ENCODE results near the gene CALB2.
"Not testable (repeated sequence)": the region's sequence is repeated elsewhere in the genome, so short reads cannot be mapped to it uniquely, and the experiment has no call there.

The CALB2 gene

GRCh38 chr16:71352963-71353460 lies 5.5 kb upstream of the CALB2 start:
- DNase-seq (ENCODE audit: low read depth, low spot score) = no peak

DNA sequence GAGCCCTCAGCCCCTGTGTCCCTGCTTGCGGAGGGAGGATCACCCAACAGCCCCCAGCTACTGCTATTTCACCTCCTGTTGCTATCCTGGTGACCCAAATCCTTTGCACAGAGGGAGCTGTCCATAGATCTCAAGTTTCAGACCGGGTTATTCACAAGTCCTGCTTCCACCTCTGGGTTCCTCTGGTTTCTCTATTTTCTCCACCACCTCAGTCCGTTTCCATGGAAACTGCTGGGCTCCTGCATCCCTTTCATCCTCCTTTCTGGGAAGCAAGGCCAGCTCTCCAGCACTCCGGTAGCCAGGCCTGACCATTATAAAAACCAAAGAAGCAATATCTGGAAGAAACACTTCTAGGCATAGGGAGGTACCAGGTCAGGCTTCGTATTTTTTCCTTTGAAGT lies 4.8 kb upstream of the CALB2 start:
- no peak for DNase-seq (ENCODE audit: low read depth, low spot score)

- no peak for DNase-seq (ENCODE audit: low read depth, low spot score)
These were observed 4.4 kb upstream of the CALB2 start for GRCh38 chr16:71354156-71354555.

GRCh38 chr16:71356051-71356740 lies 2.3 kb upstream of the CALB2 start:
- DNase-seq (ENCODE audit: low read depth, low spot score) = no peak

DNA sequence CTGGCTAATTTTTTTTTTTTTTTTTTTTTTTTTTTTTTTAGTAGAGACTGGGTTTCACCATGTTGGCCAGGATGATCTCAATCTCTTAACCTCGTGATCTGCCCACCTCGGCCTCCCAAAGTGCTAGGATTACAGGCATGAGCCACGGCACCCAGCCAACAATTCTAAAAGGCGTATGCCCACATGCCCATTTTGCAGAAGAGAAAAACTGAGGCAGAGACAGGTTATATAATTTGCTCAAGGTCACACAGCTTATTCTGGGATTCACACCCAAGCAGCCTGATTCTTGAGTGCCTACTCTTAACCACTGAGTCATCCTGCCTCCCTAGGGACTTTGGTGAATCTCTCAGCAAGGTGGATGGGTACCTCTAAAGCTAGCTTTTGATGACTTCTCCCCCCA lies 1.6 kb upstream of the CALB2 start:
- not testable (repeated sequence) for DNase-seq (ENCODE audit: low read depth, low spot score)

DNA sequence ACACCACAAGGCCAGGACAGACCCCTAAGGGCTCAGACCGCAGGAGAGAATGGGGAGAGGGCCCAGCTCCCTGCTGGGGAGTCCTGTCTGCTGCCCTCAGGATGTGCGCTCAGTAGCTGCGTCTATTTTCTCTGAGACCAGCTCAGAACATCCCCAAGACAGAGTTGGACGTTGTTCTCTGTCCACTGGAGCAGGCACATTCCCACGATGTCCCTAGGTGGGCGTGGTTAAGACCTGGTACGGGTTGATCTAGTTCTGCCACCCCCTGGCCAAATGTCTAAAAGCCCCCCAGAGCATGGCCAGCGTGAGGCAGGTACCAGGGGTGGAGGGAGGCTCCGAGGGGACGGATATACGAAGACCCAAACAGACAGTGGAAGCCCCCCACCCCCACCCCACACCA lies 842 bp upstream of the CALB2 start:
- DNase-seq (ENCODE audit: low read depth, low spot score) = no peak

GRCh38 chr16:71359431-71359830 lies 908 bp downstream of the CALB2 start:
- DNase-seq (ENCODE audit: low read depth, low spot score) = no peak

GRCh38 chr16:71360378-71360777 lies 1.9 kb downstream of the CALB2 start:
- DNase-seq (ENCODE audit: low read depth, low spot score) = no peak

GRCh38 chr16:71364133-71364681 lies 5.7 kb downstream of the CALB2 start:
- no peak for DNase-seq (ENCODE audit: low read depth, low spot score)

DNA sequence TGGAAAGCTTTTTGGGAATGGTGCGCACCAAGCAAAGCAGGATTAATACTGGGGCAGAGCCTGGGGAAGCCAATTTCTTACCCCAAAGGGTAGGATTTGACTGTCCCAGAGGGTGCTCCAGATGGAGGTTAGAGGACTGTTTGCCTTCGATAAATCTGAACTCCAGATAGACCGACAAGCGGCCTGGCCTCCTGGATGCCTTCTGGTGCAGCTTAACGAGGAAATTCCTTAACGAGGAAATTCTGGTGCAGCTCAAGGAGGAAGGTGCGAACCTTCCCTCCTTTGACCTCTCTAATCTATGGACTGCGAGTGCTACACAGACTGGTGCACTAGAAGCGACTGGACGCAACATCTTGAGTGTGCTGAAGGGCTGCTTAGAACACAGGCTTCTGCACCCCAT lies 6.5 kb downstream of the CALB2 start:
- DNase-seq (ENCODE audit: low read depth, low spot score) = no peak

- DNase-seq (ENCODE audit: low read depth, low spot score) = no peak
These were observed 8.9 kb downstream of the CALB2 start for GRCh38 chr16:71367241-71367976.

- DNase-seq (ENCODE audit: low read depth, low spot score) = no peak
These were observed 10.4 kb downstream of the CALB2 start for GRCh38 chr16:71368958-71369357.

DNA sequence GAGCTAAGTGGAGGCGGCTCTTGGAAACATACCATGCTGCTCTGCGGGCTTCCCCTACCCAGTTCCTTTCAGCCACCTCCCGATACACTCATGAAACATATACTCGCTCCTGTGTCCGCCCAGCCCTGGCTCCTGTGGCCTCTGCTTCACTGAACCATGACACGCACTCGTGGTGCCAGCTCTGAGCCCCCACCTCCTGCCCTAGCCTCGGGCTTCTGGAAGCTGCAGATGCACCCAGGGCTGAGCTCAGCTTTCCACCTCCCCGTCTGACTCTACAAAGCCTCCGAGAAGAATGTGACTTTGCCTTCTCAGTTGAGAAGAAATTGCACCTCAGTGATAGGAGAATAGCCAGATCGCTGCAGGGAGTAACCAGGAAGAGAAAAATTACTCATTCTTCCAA lies 11.0 kb downstream of the CALB2 start:
- DNase-seq (ENCODE audit: low read depth, low spot score) = no peak

DNA sequence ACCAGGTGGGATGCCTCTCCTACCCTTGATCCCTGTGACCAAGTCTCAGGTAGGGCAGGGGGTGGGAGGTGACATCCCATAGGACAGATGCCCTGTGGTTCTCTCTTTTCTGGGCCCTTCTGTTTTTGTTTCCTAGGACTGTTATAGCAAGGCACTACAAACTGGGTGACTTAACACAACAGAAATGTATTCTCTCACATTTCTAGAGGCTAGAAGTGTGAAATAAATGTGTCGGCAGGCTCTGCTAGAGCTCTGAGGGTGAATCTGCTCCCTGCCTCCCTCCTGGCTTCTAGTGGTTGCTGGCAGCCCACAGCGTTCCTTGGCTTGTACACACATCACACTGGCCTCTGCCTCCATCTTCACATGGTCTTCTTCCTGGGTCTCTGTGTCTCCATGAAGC lies 12.7 kb downstream of the CALB2 start:
- no peak for DNase-seq (ENCODE audit: low read depth, low spot score)

- DNase-seq (ENCODE audit: low read depth, low spot score) = no peak
These were observed 14.6 kb downstream of the CALB2 start for GRCh38 chr16:71373073-71373472.

DNA sequence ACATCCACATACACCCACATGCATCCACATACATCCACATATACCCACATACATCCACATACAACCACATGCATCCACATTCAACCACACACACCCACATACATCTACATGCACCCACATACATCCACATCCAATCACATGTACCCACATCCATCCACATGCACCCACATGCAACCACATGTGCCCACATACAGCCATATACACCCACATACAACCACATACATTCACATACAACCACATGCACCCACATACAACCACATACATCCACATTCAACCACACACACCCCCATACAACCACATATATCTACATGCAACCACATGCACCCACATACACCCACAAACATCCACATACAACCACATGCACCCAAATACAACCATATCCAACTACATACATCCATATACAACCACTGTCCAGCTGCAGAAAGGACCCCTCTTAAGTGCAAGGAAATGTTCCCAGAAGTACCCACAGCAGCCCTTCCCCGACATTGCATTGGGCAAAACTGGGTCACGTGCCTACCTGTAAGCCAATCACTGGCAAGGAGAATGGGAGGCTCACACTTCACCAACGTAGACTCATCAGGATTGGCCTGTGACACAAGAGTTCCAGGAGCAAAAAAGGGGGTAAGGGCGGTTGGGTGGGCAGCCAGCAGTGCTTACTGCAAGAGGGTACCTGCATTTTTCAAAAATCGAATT lies 18.1 kb downstream of the CALB2 start:
- no peak for DNase-seq (ENCODE audit: low read depth, low spot score)

GRCh38 chr16:71379711-71380110 lies 21.2 kb downstream of the CALB2 start:
- no peak for DNase-seq (ENCODE audit: low read depth, low spot score)

DNA sequence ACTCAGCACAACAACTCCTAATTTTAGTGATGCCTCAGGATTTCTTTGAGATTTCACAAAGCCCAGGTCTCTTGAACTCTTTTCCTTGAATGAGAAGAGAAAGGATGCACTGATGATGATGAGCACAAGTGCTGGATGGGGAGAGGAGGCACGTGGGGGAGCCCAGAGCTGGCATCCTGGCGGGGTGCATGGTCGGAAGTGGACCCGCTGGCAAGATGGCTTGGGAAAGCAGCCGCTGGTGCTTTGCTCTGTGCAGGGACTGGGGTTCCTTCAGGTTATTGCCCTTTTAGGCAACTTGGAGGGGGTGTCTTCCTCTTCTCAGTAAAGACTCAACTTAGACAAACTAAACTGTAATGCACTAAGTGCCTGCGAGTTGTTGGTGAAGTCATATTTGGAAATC lies 22.3 kb downstream of the CALB2 start:
- DNase-seq (ENCODE audit: low read depth, low spot score) = no peak

- DNase-seq (ENCODE audit: low read depth, low spot score) = no peak
These were observed 24.7 kb downstream of the CALB2 start for GRCh38 chr16:71383054-71383773.

DNA sequence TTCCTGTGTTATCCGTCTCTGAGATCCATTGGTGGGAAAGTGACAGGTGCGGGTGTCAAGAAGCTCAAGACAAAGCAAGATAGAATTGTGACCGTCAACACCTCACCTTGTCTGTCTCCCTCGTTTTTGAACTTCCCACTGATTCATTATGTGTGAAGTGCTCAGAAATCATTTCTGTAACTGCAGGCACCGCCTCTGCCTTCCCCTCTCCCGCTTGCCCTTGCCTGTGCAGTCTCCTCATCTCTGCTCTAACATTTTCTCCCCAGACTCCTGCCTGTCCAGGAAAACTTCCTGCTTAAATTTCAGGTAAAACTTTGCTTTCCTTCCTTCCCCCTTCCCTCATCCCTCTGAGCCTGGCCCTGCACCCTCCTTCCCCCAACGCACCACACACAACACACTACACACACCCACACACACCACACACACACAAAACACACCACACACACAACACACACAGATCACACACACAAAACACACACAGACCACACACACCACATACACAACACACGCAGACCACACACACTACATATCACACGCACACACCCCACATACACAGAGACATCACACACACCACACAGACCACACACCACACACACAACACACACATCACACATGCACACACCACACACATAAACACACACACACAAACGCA lies 25.7 kb downstream of the CALB2 start:
- DNase-seq (ENCODE audit: low read depth, low spot score) = no peak

Measured in smooth muscle cell of the brain vasculature (primary cell).